Kidney (tissue), 14 donors: ENCODE data around the gene TRAPPC5. TPM values are rescaled to one million over a fixed set of nuclear protein-coding genes. Genes with fewer than 3 reads are reported as not detected.

ENCODE experiments used
- DNase-seq, 5 donors: peaks; one replicate each; pipeline ENCODE4 v3.0.0-alpha.2; 2013 to 2020
- FAIRE-seq: peaks from 2 replicates; lab custom pipeline; 2012; peaks lifted over from hg19 to GRCh38; lab: Jason Lieb, UNC
- H3K27ac ChIP-seq, 2 donors: one replicate each; pipeline ENCODE4 v1.7.0; 2013; ENCODE audit warnings: low read depth in 2 of 2, low read length in 2 of 2, inconsistent platforms in 1 of 2
- H3K27me3 ChIP-seq: one replicate; pipeline ENCODE4 v1.7.1; 2013; ENCODE audit warnings: low read length, inconsistent platforms; ENCODE audit not compliant: control insufficient read depth, insufficient read depth
- H3K36me3 ChIP-seq, 3 donors: one replicate each; pipeline versions ENCODE4 v1.7.0 to v1.7.1; 2013; ENCODE audit warnings: low read length in 3 of 3, control low read depth in 1 of 3, inconsistent platforms in 1 of 3; ENCODE audit not compliant: insufficient read depth in 3 of 3, control insufficient read depth in 2 of 3
- H3K4me1 ChIP-seq, 3 donors: one replicate each; pipeline versions ENCODE4 v1.7.0 to v1.7.1; 2013; ENCODE audit warnings: low read length in 3 of 3, inconsistent platforms in 1 of 3, low read depth in 1 of 3; ENCODE audit not compliant: control insufficient read depth in 2 of 3, insufficient read depth in 2 of 3
- H3K4me3 ChIP-seq, 3 donors: one replicate each; pipeline versions ENCODE4 v1.7.0 to v1.8.1; 2013; ENCODE audit warnings: low read length in 3 of 3, control low read depth in 1 of 3, inconsistent platforms in 1 of 3
- H3K9ac ChIP-seq, 3 donors: one replicate each; pipeline versions ENCODE4 v1.7.0 to v1.7.1; 2013; ENCODE audit warnings: low read length in 3 of 3, control low read depth in 1 of 3, inconsistent platforms in 1 of 3
- H3K9me3 ChIP-seq, 3 donors: one replicate each; pipeline versions ENCODE4 v1.7.0 to v1.7.1; 2013; ENCODE audit warnings: low read length in 3 of 3, control low read depth in 1 of 3, inconsistent platforms in 1 of 3; ENCODE audit not compliant: control insufficient read depth in 2 of 3, insufficient read depth in 1 of 3
- intact Hi-C: fragments of 100-400 bp; cut with DNase I; formaldehyde crosslinking; loops from one replicate; pipeline ENCODE4 v1.11.1; 2022
- polyA plus RNA-seq: library from polyadenylated mRNA; stranded (reverse); fragments of 350-450 nt; fragmentation: Illumina TruSeq; extraction: RNeasy Lipid Tissue Mini Kit (QIAGEN cat#74804); gene quantifications from one replicate; pipeline ENCODE4 v1.2.3, GENCODE V29; 2014; ENCODE audit warnings: low read depth, low replicate concordance; ENCODE audit not compliant: insufficient read depth
- total RNA-seq: library from RNA; stranded (reverse); fragmentation: NEBNext Ultra II Directional; extraction: Animal tissue kit (Norgen Biotek cat#: 25700); gene quantifications from one replicate; pipeline ENCODE4 v1.2.1, GENCODE V29; 2021
- TF ChIP-seq, protein P1 (sequence below): IDR thresholded peaks from 3 replicates; pipeline ENCODE4 v1.5.1; 2012; ENCODE audit warnings: mild to moderate bottlenecking, moderate library complexity, borderline replicate concordance; ENCODE audit not compliant: insufficient read depth; ENCODE audit errors: extremely low read depth
- donor health status: control.
- donor health status: control.
- donor health status: control.
- donor health status: control.
- donor health status: control.
- donor health status: DM: yes; HTN: yes; CAD: no.
- donor health status: Normal renal cell carcinoma (clear cell type).

TRAPPC5 gene
- total and polyA plus RNA-seq, 2 donors from 2014 or later, result 82.6 to 222 TPM

DNA sequence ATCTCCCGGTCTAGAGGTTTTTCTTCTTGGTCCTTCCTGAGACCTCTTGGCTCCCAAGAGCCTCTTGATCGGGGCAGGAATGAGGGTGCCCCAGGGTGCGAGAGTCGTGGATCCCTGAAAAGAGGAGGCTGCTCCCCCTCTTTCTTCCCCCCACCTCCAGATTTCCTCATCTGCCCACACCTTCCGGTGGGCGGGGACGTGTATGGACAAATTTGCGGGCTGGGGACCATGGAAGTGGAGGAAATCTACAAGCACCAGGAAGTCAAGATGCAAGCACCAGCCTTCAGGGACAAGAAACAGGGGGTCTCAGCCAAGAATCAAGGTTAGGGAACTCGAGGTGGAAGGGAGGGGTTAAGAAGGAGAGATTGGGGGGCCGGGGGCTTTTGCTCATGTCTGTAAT lies 3.8 kb upstream of the TRAPPC5 start, which contains the start of gene MCEMP1:
MCEMP1 (plus strand) TSS at position 237 of the 400 bp plus-strand sequence; CDS start at position 268, 31 bp downstream.
- intact Hi-C loops, result no loop called here
- Histone ChIP-seq H3K36me3 (no peaks in the 10 kb centered on the region), H3K27ac (no peak within 1 kb of the TSS), H3K9ac (no peak within 1 kb of the TSS), H3K27me3 (no peaks in the 10 kb centered on the region), H3K4me3 (no peak within 1 kb of the TSS), H3K9me3 (peaks cover 0 to 4% (median 0%) of the 10 kb centered on the region in 3 donors), H3K4me1 (peaks cover 0 to 6% (median 0%) of the 10 kb centered on the region in 3 donors)
- DNase-seq (no peak), FAIRE-seq (no peak)
- TF ChIP-seq, protein P1, sequence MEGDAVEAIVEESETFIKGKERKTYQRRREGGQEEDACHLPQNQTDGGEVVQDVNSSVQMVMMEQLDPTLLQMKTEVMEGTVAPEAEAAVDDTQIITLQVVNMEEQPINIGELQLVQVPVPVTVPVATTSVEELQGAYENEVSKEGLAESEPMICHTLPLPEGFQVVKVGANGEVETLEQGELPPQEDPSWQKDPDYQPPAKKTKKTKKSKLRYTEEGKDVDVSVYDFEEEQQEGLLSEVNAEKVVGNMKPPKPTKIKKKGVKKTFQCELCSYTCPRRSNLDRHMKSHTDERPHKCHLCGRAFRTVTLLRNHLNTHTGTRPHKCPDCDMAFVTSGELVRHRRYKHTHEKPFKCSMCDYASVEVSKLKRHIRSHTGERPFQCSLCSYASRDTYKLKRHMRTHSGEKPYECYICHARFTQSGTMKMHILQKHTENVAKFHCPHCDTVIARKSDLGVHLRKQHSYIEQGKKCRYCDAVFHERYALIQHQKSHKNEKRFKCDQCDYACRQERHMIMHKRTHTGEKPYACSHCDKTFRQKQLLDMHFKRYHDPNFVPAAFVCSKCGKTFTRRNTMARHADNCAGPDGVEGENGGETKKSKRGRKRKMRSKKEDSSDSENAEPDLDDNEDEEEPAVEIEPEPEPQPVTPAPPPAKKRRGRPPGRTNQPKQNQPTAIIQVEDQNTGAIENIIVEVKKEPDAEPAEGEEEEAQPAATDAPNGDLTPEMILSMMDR, result no peak

DNA sequence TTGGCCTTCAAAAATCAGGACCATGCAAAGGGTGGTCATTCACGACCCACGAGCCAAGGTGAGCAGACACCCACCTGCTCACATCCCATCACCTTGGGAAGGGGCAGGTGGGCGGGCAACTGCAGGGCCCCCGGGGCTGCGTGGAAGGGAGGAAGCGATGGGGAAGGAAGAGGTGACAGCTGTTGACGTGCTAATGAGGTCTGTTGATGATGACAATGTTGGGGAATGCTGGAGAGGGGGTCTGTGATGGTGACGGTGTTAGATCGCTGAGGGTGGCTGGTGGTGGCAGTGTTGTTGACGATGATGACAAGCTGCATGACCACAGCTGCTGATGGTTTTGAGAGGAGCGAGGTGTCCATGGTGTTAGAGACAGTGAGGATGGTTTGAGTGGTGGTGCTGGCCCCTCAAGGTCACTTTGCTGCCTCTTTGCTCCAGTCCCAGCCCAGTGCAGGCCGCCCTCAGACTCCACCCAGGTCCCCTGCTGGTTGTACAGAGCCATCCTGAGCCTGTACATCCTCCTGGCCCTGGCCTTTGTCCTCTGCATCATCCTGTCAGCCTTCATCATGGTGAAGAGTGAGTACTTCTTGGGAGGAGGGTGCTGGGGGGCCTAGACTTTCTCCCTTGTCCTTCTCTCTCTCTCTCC lies 2.8 kb upstream of the TRAPPC5 start:
- Histone ChIP-seq H3K36me3 (no peaks in the 10 kb centered on the region), H3K27me3 (no peaks in the 10 kb centered on the region), H3K4me1 (peaks cover 0 to 8% (median 0%) of the 10 kb centered on the region in 3 donors), H3K9me3 (peaks cover 0 to 4% (median 0%) of the 10 kb centered on the region in 3 donors), H3K9ac (no peak overlapping the region), H3K4me3 (no peak overlapping the region), H3K27ac (no peak overlapping the region)
- DNase-seq (no peak), FAIRE-seq (no peak)
- intact Hi-C loops, result no loop called here
- TF ChIP-seq, protein P1, result no peak

DNA sequence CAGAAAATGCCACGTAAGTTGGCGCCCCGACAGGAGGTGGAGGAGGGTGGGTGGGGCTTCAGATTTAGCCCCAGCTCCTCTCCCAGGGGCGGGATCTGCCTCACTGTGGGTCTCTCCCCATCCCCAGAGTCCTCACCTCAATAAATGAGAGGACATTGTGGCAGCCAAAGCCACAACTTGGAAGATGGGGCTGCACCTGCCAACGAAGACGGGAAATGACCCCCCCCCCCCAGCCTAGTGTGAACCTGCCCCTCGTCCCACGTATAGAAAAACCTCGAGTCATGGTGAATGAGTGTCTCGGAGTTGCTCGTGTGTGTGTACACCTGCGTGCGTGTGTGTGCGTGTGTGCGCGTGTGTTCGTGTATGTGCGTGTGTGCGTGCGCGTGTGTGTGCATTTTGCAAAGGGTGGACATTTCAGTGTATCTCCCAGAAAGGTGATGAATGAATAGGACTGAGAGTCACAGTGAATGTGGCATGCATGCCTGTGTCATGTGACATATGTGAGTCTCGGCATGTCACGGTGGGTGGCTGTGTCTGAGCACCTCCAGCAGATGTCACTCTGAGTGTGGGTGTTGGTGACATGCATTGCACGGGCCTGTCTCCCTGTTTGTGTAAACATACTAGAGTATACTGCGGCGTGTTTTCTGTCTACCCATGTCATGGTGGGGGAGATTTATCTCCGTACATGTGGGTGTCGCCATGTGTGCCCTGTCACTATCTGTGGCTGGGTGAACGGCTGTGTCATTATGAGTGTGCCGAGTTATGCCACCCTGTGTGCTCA lies 1.5 kb upstream of the TRAPPC5 start:
- Histone ChIP-seq H3K4me1 (peaks cover 0 to 8% (median 0%) of the 10 kb centered on the region in 3 donors), H3K36me3 (no peaks in the 10 kb centered on the region), H3K9me3 (peaks cover 0 to 2% (median 0%) of the 10 kb centered on the region in 3 donors), H3K27ac (no peak overlapping the region), H3K27me3 (no peaks in the 10 kb centered on the region), H3K4me3 (no peak overlapping the region), H3K9ac (no peak overlapping the region)
- DNase-seq (peak in 3 of 5 donors; percentile 29 to 53 (median 31)), FAIRE-seq (no peak)
- TF ChIP-seq, protein P1, result peak; percentile 14
- intact Hi-C loops, result no loop called here
